ENCODE results near the gene MOB3B.

- TF ChIP-seq CTBP1 (IDR thresholded peaks at IDR 0.05; ENCODE audit: borderline replicate concordance): no peak
- TF ChIP-seq FOXK2 (IDR thresholded peaks at IDR 0.05): no peak
- TF ChIP-seq BHLHE40 (IDR thresholded peaks at IDR 0.05; ENCODE audit: borderline replicate concordance): no peak
- no peak for TF ChIP-seq TARDBP (IDR thresholded peaks at IDR 0.05)
- no peak for TF ChIP-seq SP1 (IDR thresholded peaks at IDR 0.05)
- TF ChIP-seq ZNF384 (IDR thresholded peaks at IDR 0.05): no peak
- no peak for TF ChIP-seq ARNT (IDR thresholded peaks at IDR 0.05)
- no peak for TF ChIP-seq ELF4 (IDR thresholded peaks at IDR 0.05)
- TF ChIP-seq FOXM1 (IDR thresholded peaks at IDR 0.05; ENCODE audit: borderline replicate concordance): no peak
- no peak for TF ChIP-seq HDGF (IDR thresholded peaks at IDR 0.05; ENCODE audit: borderline replicate concordance)
- no peak for TF ChIP-seq FOXA1 (IDR thresholded peaks at IDR 0.05)
- no peak for TF ChIP-seq L3MBTL2 (conservative IDR thresholded peaks at IDR 0.05)
- no peak for TF ChIP-seq SUZ12 (IDR thresholded peaks at IDR 0.05)
Observed at GRCh38 chr9:27520986-27521385, 8.6 kb downstream of the MOB3B start.
